Measurements from ENCODE around the gene ASRGL1.
"Not testable (repeated sequence)": the region's sequence is repeated elsewhere in the genome, so short reads cannot be mapped to it uniquely, and the experiment has no call there.

The ASRGL1 gene

DNA sequence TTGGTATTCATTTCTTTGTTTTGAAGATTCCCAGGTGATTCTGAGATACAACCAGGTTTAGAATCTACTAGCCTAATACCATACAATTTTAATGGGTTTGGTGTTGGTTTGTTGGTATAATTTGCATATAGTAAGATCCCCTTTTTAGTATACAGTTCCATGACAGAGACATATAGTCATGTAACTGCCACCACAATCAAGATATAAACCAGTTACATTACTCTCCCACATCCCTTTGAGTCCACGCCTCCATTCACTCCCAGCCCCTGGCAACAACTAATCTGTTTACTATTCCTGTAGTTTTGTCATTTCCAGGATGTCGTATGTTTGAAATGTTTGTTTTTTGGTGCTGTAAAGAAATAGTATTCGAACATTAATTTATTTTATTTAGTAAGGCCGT lies 4.3 kb downstream of the ASRGL1 start:
- Histone ChIP-seq H2AK5ac (ENCODE audit: low read length) (no peak overlapping the region), H3K9ac (ENCODE audit: low read length) (no peak overlapping the region), H4K5ac (ENCODE audit: low read length) (no peak overlapping the region), H3K4me3 (ENCODE audit: low read length) (no peak overlapping the region), H2BK15ac (replicated peaks; ENCODE audit: low read depth) (no peak overlapping the region), H3K27ac (ENCODE audit: low read depth, low read length) (no peak overlapping the region), H3K79me2 (ENCODE audit: control insufficient read depth, insufficient read depth, low read length) (no peaks in the 10 kb centered on the region), H3K4ac (ENCODE audit: low read depth, low read length) (no peak overlapping the region), H3K27me3 (ENCODE audit: insufficient read depth, low read length, poor library complexity) (no peaks in the 10 kb centered on the region), H4K8ac (ENCODE audit: low read depth, low read length) (no peak overlapping the region), H2BK5ac (ENCODE audit: low read length) (no peak overlapping the region), H3K18ac (ENCODE audit: low read length) (no peak overlapping the region), H3K56ac (ENCODE audit: low read length) (no peak overlapping the region), H3K36me3 (ENCODE audit: control insufficient read depth, insufficient read depth, low read length) (no peaks in the 10 kb centered on the region), H3K79me1 (ENCODE audit: low read length) (no peaks in the 10 kb centered on the region), H2BK120ac (ENCODE audit: low read depth, low read length) (no peak overlapping the region), H3K4me2 (ENCODE audit: low read length) (no peak overlapping the region), H3K23ac (ENCODE audit: low read length) (no peak overlapping the region), H3K4me1 (ENCODE audit: control insufficient read depth, low read depth, low read length) (no peaks in the 10 kb centered on the region)
- DNase-seq: no peak
- WGBS (ENCODE audit: extremely low coverage, insufficient coverage, low lambda C conversion rate): no CpG with 5 or more reads among the region's 4 CpGs

DNA sequence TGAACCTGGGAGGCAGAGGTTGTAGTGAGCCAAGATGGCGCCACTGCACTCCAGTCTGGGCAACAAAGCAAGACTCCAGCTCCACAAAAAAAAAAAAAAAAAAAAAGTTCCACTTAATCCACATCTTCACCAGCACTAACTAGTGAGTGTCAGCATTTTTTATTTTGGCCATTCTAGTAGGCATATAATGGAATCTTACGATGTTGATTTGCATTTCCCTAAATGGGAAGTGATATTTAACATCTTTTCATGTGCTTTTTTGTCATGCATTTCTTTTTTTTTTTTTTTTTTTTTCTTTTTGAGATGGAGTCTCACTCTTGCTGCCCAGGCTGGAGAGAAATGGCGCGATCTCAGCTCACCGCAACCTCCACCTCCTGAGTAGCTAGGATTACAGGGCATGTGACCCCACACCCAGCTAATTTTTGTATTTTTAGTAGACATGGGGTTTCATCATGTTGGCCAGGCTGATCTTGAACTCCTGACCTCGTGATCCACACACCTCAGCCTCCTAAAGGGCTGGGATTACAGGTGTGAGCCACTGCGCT lies 6.5 kb downstream of the ASRGL1 start:
- not testable (repeated sequence) for H3K56ac ChIP-seq (ENCODE audit: low read length); H3K4me2 ChIP-seq (ENCODE audit: low read length); H4K8ac ChIP-seq (ENCODE audit: low read depth, low read length); H3K9ac ChIP-seq (ENCODE audit: low read length); H3K4me1 ChIP-seq (ENCODE audit: control insufficient read depth, low read depth, low read length); H3K4me3 ChIP-seq (ENCODE audit: low read length); H2BK5ac ChIP-seq (ENCODE audit: low read length); H3K27ac ChIP-seq (ENCODE audit: low read depth, low read length); H3K18ac ChIP-seq (ENCODE audit: low read length); H4K5ac ChIP-seq (ENCODE audit: low read length); H3K79me1 ChIP-seq (ENCODE audit: low read length); H2AK5ac ChIP-seq (ENCODE audit: low read length); H3K79me2 ChIP-seq (ENCODE audit: control insufficient read depth, insufficient read depth, low read length); H3K23ac ChIP-seq (ENCODE audit: low read length); H3K27me3 ChIP-seq (ENCODE audit: insufficient read depth, low read length, poor library complexity); H2BK15ac ChIP-seq (replicated peaks; ENCODE audit: low read depth); H3K4ac ChIP-seq (ENCODE audit: low read depth, low read length); H3K36me3 ChIP-seq (ENCODE audit: control insufficient read depth, insufficient read depth, low read length); DNase-seq; H2BK120ac ChIP-seq (ENCODE audit: low read depth, low read length)
- no CpG with 5 or more reads among the region's 7 CpGs for WGBS (ENCODE audit: extremely low coverage, insufficient coverage, low lambda C conversion rate)

DNA sequence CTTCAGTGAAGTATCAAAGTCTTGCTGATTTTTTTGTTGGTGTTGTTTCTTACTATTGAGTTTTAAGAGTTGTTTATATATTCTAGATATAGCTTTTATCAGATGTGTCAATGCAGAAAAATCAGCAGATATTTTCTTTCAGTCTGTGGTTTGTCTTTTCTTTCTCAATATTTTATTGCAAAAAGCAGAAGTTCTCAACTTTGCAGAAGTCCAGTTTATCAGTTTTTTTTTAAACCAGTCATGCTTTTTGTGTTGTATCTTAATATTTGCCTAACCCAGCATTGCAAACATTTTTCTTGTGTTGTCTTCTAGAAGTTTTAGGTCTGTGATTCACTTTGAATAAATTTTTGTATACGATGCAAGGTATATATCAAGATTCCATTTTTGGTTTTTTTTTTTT lies 7.0 kb downstream of the ASRGL1 start:
- H3K56ac ChIP-seq (ENCODE audit: low read length): no peak overlapping the region
- H3K36me3 ChIP-seq (ENCODE audit: control insufficient read depth, insufficient read depth, low read length): no peaks in the 10 kb centered on the region
- H2BK15ac ChIP-seq (replicated peaks; ENCODE audit: low read depth): no peak overlapping the region
- H2AK5ac ChIP-seq (ENCODE audit: low read length): no peak overlapping the region
- H4K8ac ChIP-seq (ENCODE audit: low read depth, low read length): no peak overlapping the region
- H3K18ac ChIP-seq (ENCODE audit: low read length): no peak overlapping the region
- H3K27me3 ChIP-seq (ENCODE audit: insufficient read depth, low read length, poor library complexity): no peaks in the 10 kb centered on the region
- no peak overlapping the region for H3K4me3 ChIP-seq (ENCODE audit: low read length)
- H3K23ac ChIP-seq (ENCODE audit: low read length): no peak overlapping the region
- no peak overlapping the region for H2BK120ac ChIP-seq (ENCODE audit: low read depth, low read length)
- no peak overlapping the region for H4K5ac ChIP-seq (ENCODE audit: low read length)
- H3K79me2 ChIP-seq (ENCODE audit: control insufficient read depth, insufficient read depth, low read length): no peaks in the 10 kb centered on the region
- no peaks in the 10 kb centered on the region for H3K4me1 ChIP-seq (ENCODE audit: control insufficient read depth, low read depth, low read length)
- no peak overlapping the region for H3K9ac ChIP-seq (ENCODE audit: low read length)
- no peak overlapping the region for H2BK5ac ChIP-seq (ENCODE audit: low read length)
- no peaks in the 10 kb centered on the region for H3K79me1 ChIP-seq (ENCODE audit: low read length)
- DNase-seq: no peak
- no CpG with 5 or more reads among the region's 1 CpG for WGBS (ENCODE audit: extremely low coverage, insufficient coverage, low lambda C conversion rate)
- H3K4me2 ChIP-seq (ENCODE audit: low read length): no peak overlapping the region
- H3K27ac ChIP-seq (ENCODE audit: low read depth, low read length): no peak overlapping the region
- H3K4ac ChIP-seq (ENCODE audit: low read depth, low read length): no peak overlapping the region

DNA sequence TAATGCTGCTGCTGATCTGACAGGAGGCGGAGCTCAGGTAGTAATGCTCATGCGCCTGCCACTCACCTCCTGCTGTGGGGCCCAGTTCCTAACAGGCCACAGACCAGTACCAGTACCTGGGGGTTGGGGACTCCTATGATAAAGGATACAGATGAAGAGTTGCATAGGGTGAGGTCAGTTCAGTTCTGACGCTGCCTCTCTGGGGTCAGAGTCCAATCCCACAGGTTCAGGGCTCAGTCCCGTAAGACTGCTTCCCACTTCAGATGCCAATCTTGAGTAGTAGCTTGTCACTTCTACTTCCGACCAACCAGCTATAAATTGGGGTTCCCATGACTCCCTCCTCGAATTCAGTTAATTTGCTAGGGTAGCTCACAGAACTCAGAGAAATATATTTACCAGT lies 8.6 kb downstream of the ASRGL1 start:
- H2BK5ac ChIP-seq (ENCODE audit: low read length): no peak overlapping the region
- H2BK120ac ChIP-seq (ENCODE audit: low read depth, low read length): no peak overlapping the region
- no peak overlapping the region for H4K8ac ChIP-seq (ENCODE audit: low read depth, low read length)
- no peak overlapping the region for H3K18ac ChIP-seq (ENCODE audit: low read length)
- H3K4me1 ChIP-seq (ENCODE audit: control insufficient read depth, low read depth, low read length): no peaks in the 10 kb centered on the region
- H3K4me2 ChIP-seq (ENCODE audit: low read length): no peak overlapping the region
- H3K4ac ChIP-seq (ENCODE audit: low read depth, low read length): no peak overlapping the region
- H3K27me3 ChIP-seq (ENCODE audit: insufficient read depth, low read length, poor library complexity): no peaks in the 10 kb centered on the region
- no peak overlapping the region for H3K4me3 ChIP-seq (ENCODE audit: low read length)
- H2AK5ac ChIP-seq (ENCODE audit: low read length): no peak overlapping the region
- H3K27ac ChIP-seq (ENCODE audit: low read depth, low read length): no peak overlapping the region
- H3K79me2 ChIP-seq (ENCODE audit: control insufficient read depth, insufficient read depth, low read length): no peaks in the 10 kb centered on the region
- H4K5ac ChIP-seq (ENCODE audit: low read length): no peak overlapping the region
- no peak overlapping the region for H3K56ac ChIP-seq (ENCODE audit: low read length)
- no CpG with 5 or more reads among the region's 6 CpGs for WGBS (ENCODE audit: extremely low coverage, insufficient coverage, low lambda C conversion rate)
- H3K36me3 ChIP-seq (ENCODE audit: control insufficient read depth, insufficient read depth, low read length): no peaks in the 10 kb centered on the region
- H2BK15ac ChIP-seq (replicated peaks; ENCODE audit: low read depth): no peak overlapping the region
- no peak overlapping the region for H3K9ac ChIP-seq (ENCODE audit: low read length)
- H3K23ac ChIP-seq (ENCODE audit: low read length): no peak overlapping the region
- H3K79me1 ChIP-seq (ENCODE audit: low read length): no peaks in the 10 kb centered on the region
- no peak for DNase-seq

DNA sequence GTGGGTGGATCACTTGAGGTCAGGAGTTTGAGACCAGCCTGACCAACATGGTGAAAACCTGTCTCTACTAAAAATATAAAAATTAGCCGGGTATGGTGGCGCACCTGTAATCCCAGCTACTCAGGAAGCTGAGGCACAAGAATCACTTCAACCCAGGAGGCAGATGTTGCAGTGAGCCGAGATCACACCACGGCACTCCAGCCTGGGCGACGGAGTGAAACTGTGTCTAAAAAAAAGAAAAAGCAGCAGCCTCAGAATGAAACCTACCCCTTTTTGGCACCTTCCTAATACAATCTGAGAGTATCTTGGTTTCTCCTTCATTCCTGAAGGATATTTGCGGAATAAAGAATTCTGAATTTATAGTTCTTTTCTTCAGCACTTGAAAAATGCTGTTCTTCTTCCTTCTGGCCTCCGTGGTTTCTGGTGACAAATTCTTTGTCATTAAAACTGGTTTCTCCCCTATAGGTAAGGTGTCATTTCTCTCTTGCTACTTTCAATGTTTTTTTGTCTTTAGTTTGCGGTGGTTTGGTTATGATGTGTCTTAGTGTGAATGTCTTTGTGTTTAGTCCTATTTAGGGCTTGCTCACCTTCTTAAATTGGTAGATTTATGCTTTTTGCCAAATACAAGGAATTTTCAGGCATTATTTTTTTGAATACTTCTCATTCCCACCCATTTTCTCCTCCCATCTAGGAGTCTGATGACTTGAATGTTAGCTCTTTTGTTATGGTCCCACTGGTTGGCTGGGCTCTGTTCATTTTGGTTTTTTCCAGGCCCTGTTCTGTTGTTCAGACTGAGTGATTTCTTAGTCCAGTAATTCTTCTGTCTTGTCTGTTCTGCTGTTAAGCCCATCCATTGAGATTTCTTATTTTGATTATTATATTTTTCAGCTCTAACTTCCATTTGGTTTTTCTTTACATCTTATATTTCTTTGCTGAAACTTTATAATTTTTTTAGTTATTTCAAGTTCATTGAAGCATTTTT lies 15.4 kb downstream of the ASRGL1 start:
- H3K56ac ChIP-seq (ENCODE audit: low read length): no peak overlapping the region

More for the DNA sequence above, 15.4 kb downstream of the ASRGL1 start:
- Histone ChIP-seq H3K27ac (ENCODE audit: low read depth, low read length) (no peak overlapping the region), H3K18ac (ENCODE audit: low read length) (no peak overlapping the region), H3K79me1 (ENCODE audit: low read length) (no peaks in the 10 kb centered on the region), H4K5ac (ENCODE audit: low read length) (no peak overlapping the region), H3K4me3 (ENCODE audit: low read length) (no peak overlapping the region), H3K27me3 (ENCODE audit: insufficient read depth, low read length, poor library complexity) (no peaks in the 10 kb centered on the region), H2BK5ac (ENCODE audit: low read length) (no peak overlapping the region), H2BK15ac (replicated peaks; ENCODE audit: low read depth) (no peak overlapping the region), H3K36me3 (ENCODE audit: control insufficient read depth, insufficient read depth, low read length) (no peaks in the 10 kb centered on the region), H3K9ac (ENCODE audit: low read length) (no peak overlapping the region), H3K23ac (ENCODE audit: low read length) (no peak overlapping the region), H3K4me1 (ENCODE audit: control insufficient read depth, low read depth, low read length) (no peaks in the 10 kb centered on the region), H3K79me2 (ENCODE audit: control insufficient read depth, insufficient read depth, low read length) (no peaks in the 10 kb centered on the region), H2BK120ac (ENCODE audit: low read depth, low read length) (no peak overlapping the region), H3K4ac (ENCODE audit: low read depth, low read length) (no peak overlapping the region), H3K4me2 (ENCODE audit: low read length) (no peak overlapping the region), H2AK5ac (ENCODE audit: low read length) (no peak overlapping the region), H4K8ac (ENCODE audit: low read depth, low read length) (no peak overlapping the region)
- no peak for DNase-seq
- no CpG with 5 or more reads among the region's 9 CpGs for WGBS (ENCODE audit: extremely low coverage, insufficient coverage, low lambda C conversion rate)

All from mesendoderm (in vitro differentiated cells).